ENCODE data around the gene SRGAP3. TPM values are rescaled to one million over a fixed set of nuclear protein-coding genes. Genes with fewer than 3 reads are reported as not detected.

Gene SRGAP3
- total RNA-seq, 5 donors from 2014 or later (not counting 1 experiment from before 2014, with no cell fraction given) = 1.4 to 4.4 (median 2.8) TPM

DNA sequence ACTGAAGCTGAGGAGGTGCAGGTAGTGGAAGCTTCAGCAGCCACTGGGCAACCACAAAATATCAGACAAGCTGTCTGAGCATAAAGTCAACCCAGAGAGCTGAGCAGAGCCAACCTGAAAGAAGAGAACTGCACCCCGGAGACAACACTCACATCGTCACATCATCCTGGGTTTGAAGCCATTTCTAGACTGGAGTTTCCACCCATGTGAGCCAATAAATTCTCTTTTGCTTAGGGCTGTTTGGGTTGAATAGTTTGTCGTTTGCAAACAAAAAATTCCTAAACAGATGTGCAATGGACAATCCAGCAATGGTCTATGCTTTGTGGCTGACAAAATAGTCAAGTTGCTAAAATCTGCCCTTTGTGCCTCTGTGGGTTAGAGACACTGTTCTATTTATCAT is 270.9 kb downstream of the SRGAP3 start:
- Histone ChIP-seq H3K36me3 (ENCODE audit: control insufficient read depth in 2 of 2, extremely low read depth in 1 of 2, insufficient read depth in 1 of 2, low read length in 1 of 2) (no peaks in the 10 kb centered on the region), H3K27me3 (replicated peaks in 1 of 2; ENCODE audit: control insufficient read depth in 2 of 2, extremely low read depth in 1 of 2, insufficient read depth in 2 of 2, low read length in 1 of 2) (peaks cover 0 to 19% of the 10 kb centered on the region in 2 experiments), H3K27ac (ENCODE audit: low read length) (no peak overlapping the region), H3K4me1 (ENCODE audit: control insufficient read depth in 1 of 2, extremely low read depth in 1 of 2, insufficient read depth in 2 of 2, low read length in 2 of 2) (no peaks in the 10 kb centered on the region), H3K9me3 (no peaks in the 10 kb centered on the region), H3K4me3 (ENCODE audit: control insufficient read depth in 1 of 2, extremely low read depth in 1 of 2, low read length in 1 of 2) (no peak overlapping the region)
- no peak overlapping the region for H3K4me3 Mint-ChIP-seq
- peaks cover 13 to 33% of the 10 kb centered on the region in 2 donors for H3K27me3 Mint-ChIP-seq
- DNase-seq = no peak
- no peaks in the 10 kb centered on the region for H3K36me3 Mint-ChIP-seq
- ChIA-PET POLR2A (no interaction called here), CTCF (no interaction called here)
- no peaks in the 10 kb centered on the region for H3K4me1 Mint-ChIP-seq
- no peak for ATAC-seq (replicated peaks in 1 of 4)
- H3K27ac Mint-ChIP-seq = no peak overlapping the region
- WGBS (ENCODE audit: insufficient coverage) = 29% methylated on average over 1 of the region's 3 CpGs
- H3K9me3 Mint-ChIP-seq = peaks cover 0 to 4% (median 3%) of the 10 kb centered on the region in 3 donors

- Mint-ChIP-seq H3K27me3 (peaks cover 15 to 29% of the 10 kb centered on the region in 2 donors), H3K27ac (no peak overlapping the region), H3K36me3 (no peaks in the 10 kb centered on the region), H3K4me3 (no peak overlapping the region), H3K9me3 (peaks cover 0 to 4% (median 3%) of the 10 kb centered on the region in 3 donors), H3K4me1 (no peaks in the 10 kb centered on the region)
- no peaks in the 10 kb centered on the region for H3K9me3 ChIP-seq
- DNase-seq (no peak), ATAC-seq (replicated peaks in 1 of 4) (no peak)
- ChIA-PET POLR2A (no interaction called here), CTCF (interaction anchor here in 1 of 2 donors (1.1 kb wide), 1 partner anchor 559 kb away, joined by 8 read pairs; no protein-coding TSS in a partner anchor)
- no peak overlapping the region for H3K4me3 ChIP-seq (ENCODE audit: control insufficient read depth in 1 of 2, extremely low read depth in 1 of 2, low read length in 1 of 2)
- no peaks in the 10 kb centered on the region for H3K36me3 ChIP-seq (ENCODE audit: control insufficient read depth in 2 of 2, extremely low read depth in 1 of 2, insufficient read depth in 1 of 2, low read length in 1 of 2)
- no peaks in the 10 kb centered on the region for H3K4me1 ChIP-seq (ENCODE audit: control insufficient read depth in 1 of 2, extremely low read depth in 1 of 2, insufficient read depth in 2 of 2, low read length in 2 of 2)
- no peak overlapping the region for H3K27ac ChIP-seq (ENCODE audit: low read length)
- 54% methylated on average over 6 of the region's 6 CpGs for WGBS (ENCODE audit: insufficient coverage)
- peaks cover 0 to 19% of the 10 kb centered on the region in 2 experiments for H3K27me3 ChIP-seq (replicated peaks in 1 of 2; ENCODE audit: control insufficient read depth in 2 of 2, extremely low read depth in 1 of 2, insufficient read depth in 2 of 2, low read length in 1 of 2)
These were observed 272.8 kb downstream of the SRGAP3 start for GRCh38 chr3:8976540-8977182.

DNA sequence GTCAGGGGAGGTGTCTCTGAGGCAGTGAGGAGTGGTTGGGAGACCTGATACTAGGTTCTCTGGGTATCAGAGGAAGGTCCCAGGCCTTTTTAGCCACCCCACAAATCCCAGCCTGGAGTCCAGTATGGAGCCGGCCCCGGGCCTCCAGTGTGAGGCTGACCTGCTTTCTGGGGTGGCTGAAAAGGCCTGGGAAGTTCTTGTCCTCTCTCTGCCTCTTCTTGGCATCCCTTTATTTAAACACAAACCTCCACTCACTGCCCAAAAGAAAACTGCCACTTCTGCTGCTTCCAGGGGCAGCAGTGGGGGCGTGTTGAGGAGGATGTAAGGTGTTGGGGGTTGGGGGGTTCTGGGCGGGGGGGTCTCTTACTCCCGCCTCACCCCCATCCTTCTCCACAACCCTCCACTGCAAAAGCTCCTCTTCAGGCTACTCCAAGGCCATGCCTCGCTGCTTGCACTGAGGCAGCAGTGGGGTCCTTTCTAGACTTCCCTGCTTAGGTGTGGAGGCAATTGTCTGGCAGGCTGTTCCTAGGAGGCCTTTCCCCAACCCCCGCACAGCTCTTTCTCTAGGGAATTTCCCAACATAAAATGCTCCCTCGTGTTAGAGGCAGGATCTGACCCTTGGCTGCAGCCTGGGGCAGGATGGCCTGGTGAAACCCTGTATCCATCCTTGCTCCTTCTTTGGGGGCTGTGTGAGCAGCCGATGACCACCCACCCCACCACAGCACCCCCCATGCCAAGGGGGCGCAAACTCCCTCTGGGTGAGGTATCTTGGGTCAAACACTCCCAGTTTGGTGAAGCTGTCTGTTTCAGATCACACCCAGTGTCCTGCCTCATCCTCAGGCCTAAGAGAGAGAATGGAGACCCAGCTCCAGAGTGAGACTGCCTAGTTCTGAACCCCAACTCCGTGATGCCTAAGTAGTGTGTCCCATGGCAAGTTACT is 274.1 kb downstream of the SRGAP3 start:
- Mint-ChIP-seq H3K4me1 (peaks cover 2 to 4% (median 4%) of the 10 kb centered on the region in 3 donors), H3K27me3 (peaks cover 9 to 24% of the 10 kb centered on the region in 2 donors), H3K9me3 (peaks cover 0 to 4% (median 3%) of the 10 kb centered on the region in 3 donors), H3K4me3 (no peak overlapping the region), H3K36me3 (no peaks in the 10 kb centered on the region), H3K27ac (no peak overlapping the region)
- Histone ChIP-seq H3K4me3 (ENCODE audit: control insufficient read depth in 1 of 2, extremely low read depth in 1 of 2, low read length in 1 of 2) (no peak overlapping the region), H3K36me3 (ENCODE audit: control insufficient read depth in 2 of 2, extremely low read depth in 1 of 2, insufficient read depth in 1 of 2, low read length in 1 of 2) (no peaks in the 10 kb centered on the region), H3K9me3 (no peaks in the 10 kb centered on the region), H3K27ac (ENCODE audit: low read length) (no peak overlapping the region), H3K4me1 (ENCODE audit: control insufficient read depth in 1 of 2, extremely low read depth in 1 of 2, insufficient read depth in 2 of 2, low read length in 2 of 2) (peaks cover 0 to 4% of the 10 kb centered on the region in 2 experiments), H3K27me3 (replicated peaks in 1 of 2; ENCODE audit: control insufficient read depth in 2 of 2, extremely low read depth in 1 of 2, insufficient read depth in 2 of 2, low read length in 1 of 2) (peaks cover 0 to 17% of the 10 kb centered on the region in 2 experiments)
- 70% methylated on average over 5 of the region's 11 CpGs for WGBS (ENCODE audit: insufficient coverage)
- DNase-seq (no peak), ATAC-seq (replicated peaks in 1 of 4) (no peak)
- ChIA-PET POLR2A (interaction anchor here in 1 of 2 donors (0.5 kb wide), 1 partner anchor 31 kb away, joined by 5 read pairs; no protein-coding TSS in a partner anchor), CTCF (interaction anchor here (0.8 to 7.6 kb wide), 4 partner anchors 12 to 328 kb away, joined by 3 to 52 read pairs (median 18); no protein-coding TSS in a partner anchor)

DNA sequence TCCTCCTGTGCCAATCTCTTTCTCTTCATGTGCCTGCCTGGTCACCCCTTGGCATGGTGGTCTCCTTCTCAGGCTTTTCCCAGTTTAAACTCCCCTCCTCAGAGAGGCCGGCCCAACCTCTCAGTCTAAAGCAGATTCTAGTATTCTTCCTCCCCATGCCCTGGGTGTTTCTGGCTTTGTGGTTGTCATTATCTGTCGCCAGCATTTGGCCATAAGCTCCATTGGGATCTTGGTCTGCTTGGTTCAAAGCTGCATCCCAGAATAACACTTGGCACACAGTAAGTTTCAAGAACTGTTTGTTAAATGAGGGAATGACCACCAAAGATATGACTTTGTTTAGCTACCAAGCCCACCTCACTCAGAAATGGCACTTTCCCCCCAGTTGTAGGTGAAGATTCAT is 275.0 kb downstream of the SRGAP3 start:
- no peaks in the 10 kb centered on the region for H3K9me3 ChIP-seq
- no peaks in the 10 kb centered on the region for H3K36me3 ChIP-seq (ENCODE audit: control insufficient read depth in 2 of 2, extremely low read depth in 1 of 2, insufficient read depth in 1 of 2, low read length in 1 of 2)
- no CpG with 5 or more reads among the region's 2 CpGs for WGBS (ENCODE audit: insufficient coverage)
- H3K27ac ChIP-seq (ENCODE audit: low read length) = no peak overlapping the region
- POLR2A ChIA-PET = no interaction called here
- ATAC-seq (replicated peaks in 1 of 4) (no peak), DNase-seq (no peak)
- H3K36me3 Mint-ChIP-seq = no peaks in the 10 kb centered on the region
- no peak overlapping the region for H3K4me3 Mint-ChIP-seq
- H3K27me3 Mint-ChIP-seq = peaks cover 6 to 23% of the 10 kb centered on the region in 2 donors
- H3K4me1 Mint-ChIP-seq = peaks cover 2 to 4% (median 4%) of the 10 kb centered on the region in 3 donors
- no peak overlapping the region for H3K4me3 ChIP-seq (ENCODE audit: control insufficient read depth in 1 of 2, extremely low read depth in 1 of 2, low read length in 1 of 2)
- H3K27ac Mint-ChIP-seq = no peak overlapping the region
- peaks cover 0 to 3% (median 3%) of the 10 kb centered on the region in 3 donors for H3K9me3 Mint-ChIP-seq
- H3K4me1 ChIP-seq (ENCODE audit: control insufficient read depth in 1 of 2, extremely low read depth in 1 of 2, insufficient read depth in 2 of 2, low read length in 2 of 2) = peaks cover 0 to 4% of the 10 kb centered on the region in 2 experiments
- H3K27me3 ChIP-seq (replicated peaks in 1 of 2; ENCODE audit: control insufficient read depth in 2 of 2, extremely low read depth in 1 of 2, insufficient read depth in 2 of 2, low read length in 1 of 2) = peaks cover 0 to 20% of the 10 kb centered on the region in 2 experiments
- CTCF ChIA-PET = interaction anchor here (0.8 to 7.6 kb wide), 4 partner anchors 13 to 329 kb away, joined by 3 to 52 read pairs (median 18); no protein-coding TSS in a partner anchor

GRCh38 chr3:8972639-8973038 is 276.8 kb downstream of the SRGAP3 start:
- no peak overlapping the region for H3K27ac ChIP-seq (ENCODE audit: low read length)
- H3K4me1 ChIP-seq (ENCODE audit: control insufficient read depth in 1 of 2, extremely low read depth in 1 of 2, insufficient read depth in 2 of 2, low read length in 2 of 2) = peaks cover 0 to 4% of the 10 kb centered on the region in 2 experiments
- 94% methylated on average over 2 of the region's 2 CpGs for WGBS (ENCODE audit: insufficient coverage)
- ATAC-seq (replicated peaks in 1 of 4) (peak in 1 of 4 experiments; percentile 48), DNase-seq (peak in 1 of 35 experiments; percentile 13)
- Mint-ChIP-seq H3K4me3 (no peak overlapping the region), H3K4me1 (peaks cover 2 to 4% (median 4%) of the 10 kb centered on the region in 3 donors), H3K36me3 (no peaks in the 10 kb centered on the region), H3K9me3 (no peaks in the 10 kb centered on the region), H3K27ac (no peak overlapping the region), H3K27me3 (peaks cover 10 to 21% of the 10 kb centered on the region in 2 donors)
- no peaks in the 10 kb centered on the region for H3K36me3 ChIP-seq (ENCODE audit: control insufficient read depth in 2 of 2, extremely low read depth in 1 of 2, insufficient read depth in 1 of 2, low read length in 1 of 2)
- POLR2A ChIA-PET = no interaction called here
- H3K4me3 ChIP-seq (ENCODE audit: control insufficient read depth in 1 of 2, extremely low read depth in 1 of 2, low read length in 1 of 2) = no peak overlapping the region
- peaks cover 0 to 31% of the 10 kb centered on the region in 2 experiments for H3K27me3 ChIP-seq (replicated peaks in 1 of 2; ENCODE audit: control insufficient read depth in 2 of 2, extremely low read depth in 1 of 2, insufficient read depth in 2 of 2, low read length in 1 of 2)
- no peaks in the 10 kb centered on the region for H3K9me3 ChIP-seq
- CTCF ChIA-PET = interaction anchor here (0.9 to 7.6 kb wide), 4 partner anchors 15 to 331 kb away, joined by 3 to 52 read pairs (median 17); no protein-coding TSS in a partner anchor
